Activated CD8-positive, alpha-beta T cell treated with anti-CD3 and anti-CD28 coated beads for 36 hours (primary cell): ENCODE results near the gene CD300E. TPM values are rescaled to one million over a fixed set of nuclear protein-coding genes. Genes with fewer than 3 reads are reported as not detected.

Experiments used
- total RNA-seq, 2 experiments: library from RNA; stranded (reverse); gene quantifications; one replicate each; pipeline ENCODE4 v1.2.3, GENCODE V29; 2021

Gene CD300E
- total RNA-seq, 2 experiments from 2014 or later, result not detected

Other genes with a start within 250 kb of the CD300E start
- 1 to 10 TPM; 1.2 to 2.0 TPM for gene GPRC5C, start 191.7 kb downstream of the CD300E start, total RNA-seq
- gene CD300A, start 157.1 kb downstream of the CD300E start, total RNA-seq, result 1 to 10 TPM; 2.2 to 2.4 TPM
- gene CD300LB, start 92.3 kb downstream of the CD300E start, total RNA-seq, result not detected
- not detected for gene CD300C, start 77.6 kb downstream of the CD300E start, total RNA-seq
- gene CD300H, start 56.2 kb downstream of the CD300E start, total RNA-seq, result not detected
- not detected for gene CD300LD, start 31.5 kb downstream of the CD300E start, total RNA-seq
- gene CD300LF, start 89.2 kb upstream of the CD300E start, total RNA-seq, result not detected
- gene RAB37, start 113.5 kb upstream of the CD300E start, total RNA-seq, result 1 to 10 TPM; 6.6 to 6.7 TPM
- 100 to 1,000 TPM; 143 to 150 TPM for gene NHERF1, start 124.9 kb upstream of the CD300E start, total RNA-seq
- 10 to 100 TPM; 35.5 to 42.4 TPM for gene NAT9, start 152.6 kb upstream of the CD300E start, total RNA-seq
- gene GRIN2C, start 236.1 kb upstream of the CD300E start, total RNA-seq, result not detected
- 10 to 100 TPM; 20.0 to 24.3 TPM for gene FDXR, start 249.3 kb upstream of the CD300E start, total RNA-seq